ENCODE data around the gene RBM20. TPM values are rescaled to one million over a fixed set of nuclear protein-coding genes. Genes with fewer than 3 reads are reported as not detected.

Gene RBM20
- total RNA-seq, 1 donor from 2014 or later = 0.67 TPM

DNA sequence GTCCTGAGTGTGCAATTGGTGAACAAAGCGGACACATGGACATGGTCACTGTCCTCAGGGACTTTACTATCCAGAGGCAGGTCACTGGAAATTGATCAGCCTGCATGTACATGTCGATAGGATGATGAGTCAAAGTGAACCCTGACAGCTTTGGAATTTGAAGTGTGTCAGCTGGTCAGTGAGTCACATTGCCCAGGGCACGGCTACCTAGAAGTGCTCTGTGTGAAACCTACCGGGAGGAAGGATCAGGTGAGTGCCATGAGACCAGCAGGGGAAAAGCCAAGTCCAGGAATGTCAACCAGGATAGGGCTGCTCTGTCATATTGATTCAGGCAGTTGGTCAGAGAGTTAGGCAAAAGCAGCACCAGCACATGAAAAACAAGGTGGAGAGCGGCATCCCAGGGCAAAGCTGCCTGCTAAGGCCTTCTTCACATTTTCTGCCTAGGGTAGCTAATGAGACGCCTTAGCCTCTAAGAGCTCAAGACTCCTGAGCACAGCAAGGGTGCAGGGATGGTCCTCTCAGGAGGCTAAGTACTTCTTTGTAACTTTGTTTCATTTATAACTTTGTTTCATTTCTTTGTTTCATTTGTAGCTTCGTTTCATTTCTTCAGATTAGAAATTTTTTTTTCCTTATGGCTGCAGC, 208.2 kb downstream of the RBM20 start:
- intact Hi-C loops (cut with DNase I) = no loop called here
- ATAC-seq = no peak
- DNase-seq (ENCODE audit: low spot score) = no peak

GRCh38 chr10:110852947-110853346, 208.8 kb downstream of the RBM20 start:
- intact Hi-C loops (cut with DNase I) = no loop called here
- DNase-seq (ENCODE audit: low spot score) (no peak), ATAC-seq (no peak)

DNA sequence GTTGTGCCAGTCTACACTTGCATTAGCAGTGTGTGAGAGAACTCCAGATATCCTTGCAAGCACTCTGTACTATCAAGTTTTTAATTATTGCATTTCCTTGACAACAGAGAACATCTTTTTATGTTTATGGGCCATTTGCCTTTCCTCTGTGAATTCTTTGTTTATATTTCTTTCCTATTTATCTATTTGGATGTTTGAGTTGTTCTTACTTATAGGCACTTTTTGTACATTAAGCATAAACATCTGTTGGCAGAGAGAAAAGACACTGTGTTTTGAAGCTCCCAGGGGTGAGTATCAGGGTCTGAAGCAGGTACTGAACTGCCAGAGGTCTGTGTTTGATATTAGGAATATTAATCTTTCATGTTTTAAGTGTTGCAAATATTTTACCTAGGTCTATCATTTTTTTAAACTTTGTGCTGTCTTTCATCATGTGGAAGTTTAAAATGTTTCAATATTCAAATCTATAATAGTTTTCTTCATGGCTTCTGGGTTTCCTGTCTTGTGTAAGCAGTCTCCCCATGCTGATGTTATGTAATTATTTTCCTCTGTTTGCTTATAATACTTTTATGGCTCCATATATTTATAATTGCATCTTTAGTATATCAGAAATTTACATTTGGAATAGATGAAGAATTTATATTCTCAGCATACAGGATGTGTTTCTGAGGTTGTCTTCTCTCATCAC, 209.9 kb downstream of the RBM20 start:
- no peak for DNase-seq (ENCODE audit: low spot score)
- intact Hi-C loops (cut with DNase I) = no loop called here

DNA sequence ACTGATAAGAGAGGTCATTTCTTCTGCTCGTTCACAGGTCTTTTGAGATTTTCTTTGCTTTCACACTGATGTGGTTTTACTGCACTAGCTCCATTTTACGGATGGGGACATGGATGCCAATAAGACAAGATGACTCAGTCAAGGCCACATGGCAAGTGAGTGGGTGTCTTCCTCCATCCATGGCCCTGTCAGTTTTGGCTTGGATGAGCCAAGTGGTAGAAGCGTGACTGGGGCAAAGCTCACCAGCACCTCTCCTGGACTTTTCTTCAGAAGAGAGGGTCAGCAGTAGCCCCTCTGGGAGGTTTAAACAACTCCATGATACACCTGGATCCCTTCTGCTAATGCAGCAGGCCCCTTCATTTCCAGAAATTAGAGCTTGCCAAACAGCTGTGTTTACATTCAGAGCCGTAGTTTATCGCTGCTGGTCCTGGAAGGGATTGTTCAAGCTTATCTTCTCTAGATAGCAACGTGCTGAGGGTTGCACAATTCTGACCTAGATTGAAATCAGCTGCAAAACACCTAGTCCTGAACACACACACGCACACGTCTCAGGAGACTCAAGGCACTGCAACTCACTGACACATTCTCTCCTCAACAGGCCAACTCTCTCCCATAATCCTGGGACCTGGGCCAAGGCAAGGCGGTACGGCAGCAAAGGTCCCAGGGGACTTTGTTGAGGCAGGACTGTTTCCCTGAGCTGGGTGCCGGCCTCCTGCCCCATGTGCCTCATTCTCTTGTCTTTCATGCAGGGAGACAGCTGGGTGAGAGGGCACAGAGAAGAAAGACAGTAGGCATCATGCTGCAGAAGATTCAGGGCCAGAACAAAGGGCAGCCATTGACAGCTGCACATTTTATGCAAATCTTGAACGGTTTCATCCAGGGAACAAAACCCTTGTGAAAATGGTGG, 213.4 kb downstream of the RBM20 start:
- DNase-seq (ENCODE audit: low spot score) = no peak
- intact Hi-C loops (cut with DNase I) = no loop called here
- peak; percentile 62 for ATAC-seq

More for the DNA sequence above, 209.9 kb downstream of the RBM20 start:
- ATAC-seq = no peak

DNA sequence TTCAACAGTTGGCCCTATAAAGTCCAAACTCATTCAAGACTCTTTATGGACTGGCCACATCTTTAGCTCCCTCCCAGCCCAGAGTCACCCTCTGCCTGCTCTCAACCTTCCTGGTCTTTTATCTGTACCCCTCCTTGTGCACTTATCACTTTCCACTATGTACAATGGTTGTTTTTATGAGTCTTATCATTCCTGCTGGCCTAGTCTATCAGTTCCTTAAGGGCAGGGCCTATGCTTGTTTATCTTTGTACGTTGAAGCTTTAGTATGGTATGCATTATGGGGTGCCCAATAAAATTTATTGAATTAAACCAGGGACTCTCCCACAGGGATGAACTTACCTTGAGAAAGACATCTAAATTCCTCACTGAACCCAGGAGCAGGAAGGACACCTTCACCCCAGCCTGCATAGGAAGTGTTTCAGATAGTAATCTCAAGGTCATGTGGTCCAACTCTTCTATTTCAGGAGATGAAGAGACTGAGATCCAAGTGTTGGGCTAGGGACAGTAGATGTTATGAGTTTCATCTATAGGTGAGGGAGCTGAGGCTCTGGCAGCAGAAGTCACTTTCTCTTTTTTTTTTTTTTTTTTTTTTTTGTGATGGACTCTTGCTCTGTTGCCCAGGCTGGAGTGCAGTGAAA, 214.3 kb downstream of the RBM20 start:
- no peak for ATAC-seq
- intact Hi-C loops (cut with DNase I) = no loop called here
- DNase-seq (ENCODE audit: low spot score) = no peak

GRCh38 chr10:110859206-110859972, 215.3 kb downstream of the RBM20 start:
- intact Hi-C loops (cut with DNase I) = no loop called here
- no peak for DNase-seq (ENCODE audit: low spot score)
- peak; percentile 68 for ATAC-seq

- DNase-seq (ENCODE audit: low spot score) (no peak), ATAC-seq (peak; percentile 88)
- intact Hi-C loops (cut with DNase I) = no loop called here
These were observed 215.8 kb downstream of the RBM20 start for GRCh38 chr10:110859973-110860376.

- DNase-seq (ENCODE audit: low spot score) (no peak), ATAC-seq (no peak)
- intact Hi-C loops (cut with DNase I) = no loop called here
These were observed 216.6 kb downstream of the RBM20 start for GRCh38 chr10:110860576-110861241.

- intact Hi-C loops (cut with DNase I) = no loop called here
- no peak for ATAC-seq
- no peak for DNase-seq (ENCODE audit: low spot score)
These were observed 217.3 kb downstream of the RBM20 start for GRCh38 chr10:110861476-110861875.

DNA sequence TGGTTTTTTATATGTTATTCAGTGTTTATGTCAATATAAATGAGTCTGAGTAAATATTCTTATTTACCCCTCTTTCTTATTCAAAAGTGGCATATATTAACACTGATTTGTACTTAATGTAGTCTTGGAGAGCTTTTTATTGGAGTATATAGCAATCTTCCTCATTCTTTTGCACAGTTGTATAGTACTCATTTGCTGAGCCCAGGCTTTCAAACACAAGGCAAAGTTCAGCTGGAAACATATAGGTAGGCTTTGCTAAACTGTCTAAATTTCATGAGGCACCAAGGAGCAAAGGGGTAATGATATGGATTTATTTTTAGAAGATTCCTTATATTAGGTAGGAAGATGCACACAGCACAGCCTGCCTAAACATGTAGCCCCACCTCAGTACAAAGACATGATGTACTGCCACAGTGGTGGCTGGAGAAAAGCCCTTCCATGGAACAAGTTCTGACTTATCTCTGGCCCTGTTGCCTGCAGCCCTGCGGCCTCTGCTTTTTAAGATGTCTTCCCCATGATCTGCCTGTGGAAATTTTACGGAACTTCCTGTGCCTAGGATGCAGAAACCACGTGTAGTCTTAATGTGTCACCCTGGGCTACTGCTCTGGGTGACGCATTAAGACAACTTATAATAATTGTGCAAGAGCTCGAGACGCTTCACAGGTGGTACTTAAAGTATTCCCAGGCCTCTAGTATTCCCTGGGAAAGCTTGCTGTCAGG, 218.0 kb downstream of the RBM20 start:
- ATAC-seq (no peak), DNase-seq (ENCODE audit: low spot score) (no peak)
- intact Hi-C loops (cut with DNase I) = no loop called here

- DNase-seq (ENCODE audit: low spot score) (no peak), ATAC-seq (no peak)
- intact Hi-C loops (cut with DNase I) = no loop called here
These were observed 218.8 kb downstream of the RBM20 start for GRCh38 chr10:110862961-110863360.

DNA sequence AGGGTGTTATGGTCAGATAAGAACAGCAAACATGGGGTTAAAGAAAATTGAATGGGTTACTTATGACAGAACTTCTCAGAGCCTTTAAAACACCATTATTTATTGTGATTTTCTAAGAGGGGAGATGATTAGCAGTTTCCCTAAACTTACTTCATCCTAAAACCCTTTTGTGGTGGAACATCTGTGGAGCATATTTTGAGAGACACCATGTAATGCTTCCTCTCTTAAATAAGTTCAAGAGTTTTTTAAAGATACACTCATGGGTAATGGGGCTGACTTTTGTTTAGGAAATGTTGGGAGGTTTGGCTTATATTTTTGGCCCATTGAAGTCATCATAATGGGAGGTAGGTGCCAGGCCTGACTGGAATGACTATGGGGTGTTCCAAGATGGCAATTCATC, 219.2 kb downstream of the RBM20 start:
- DNase-seq (ENCODE audit: low spot score) = no peak
- intact Hi-C loops (cut with DNase I) = no loop called here
- no peak for ATAC-seq

- ATAC-seq = no peak
- intact Hi-C loops (cut with DNase I) = no loop called here
- no peak for DNase-seq (ENCODE audit: low spot score)
These were observed 219.8 kb downstream of the RBM20 start for GRCh38 chr10:110863956-110864355.

DNA sequence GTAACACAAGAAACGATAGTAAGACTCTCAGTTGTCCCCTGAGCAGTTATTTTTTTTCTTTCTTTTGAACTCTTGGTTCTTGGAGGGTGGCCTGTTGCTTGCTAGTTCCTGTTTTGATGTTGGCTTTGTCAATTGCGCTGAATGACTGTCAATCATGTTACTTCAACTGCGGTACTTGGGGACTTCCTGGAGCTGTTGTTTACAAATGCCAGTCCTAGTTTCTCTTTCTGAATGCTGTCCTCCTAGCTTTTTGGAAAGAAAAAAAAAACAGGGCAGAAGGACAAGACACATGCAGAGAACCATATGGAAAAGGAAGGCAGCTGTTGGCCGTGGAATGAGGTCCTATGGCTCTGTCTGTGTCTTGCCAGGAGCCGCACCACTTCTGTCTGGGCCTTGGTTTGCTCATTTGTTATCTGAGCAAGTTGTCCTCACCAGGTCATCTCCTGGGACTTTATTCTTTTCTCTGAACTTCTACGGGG, 220.6 kb downstream of the RBM20 start:
- peak; percentile 33 for ATAC-seq
- DNase-seq (ENCODE audit: low spot score) = no peak
- intact Hi-C loops (cut with DNase I) = no loop called here

DNA sequence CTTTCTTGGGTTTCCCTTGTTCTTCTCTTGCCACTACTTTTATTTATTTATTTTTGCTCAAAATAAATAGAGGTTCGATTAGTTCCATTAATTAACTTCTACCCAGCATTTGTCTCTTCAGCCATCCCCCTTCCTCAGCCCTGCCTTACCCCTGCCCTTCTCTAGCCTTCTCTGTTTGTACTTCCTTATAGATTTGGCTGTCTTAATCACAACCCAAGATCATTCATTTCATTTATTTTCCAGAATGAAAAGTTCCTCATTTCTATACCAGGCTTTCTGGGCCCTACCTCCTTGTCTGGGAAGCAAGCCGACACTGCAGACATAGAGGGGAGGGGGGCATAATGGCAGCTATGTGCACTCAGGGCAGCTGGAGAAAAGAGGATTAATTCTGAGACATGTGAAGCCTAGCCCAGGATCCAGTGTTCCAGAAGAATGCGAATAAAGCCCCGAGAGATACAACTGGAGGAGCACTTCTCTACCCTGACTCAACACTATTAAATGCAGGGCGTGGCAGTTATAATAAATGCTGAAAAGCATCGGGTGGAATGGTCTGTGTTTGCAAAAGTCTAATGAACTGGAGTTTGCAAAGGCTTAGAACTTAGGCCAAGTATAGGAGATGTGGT, 221.2 kb downstream of the RBM20 start:
- intact Hi-C loops (cut with DNase I) = no loop called here
- DNase-seq (ENCODE audit: low spot score) (no peak), ATAC-seq (peak; percentile 58)

GRCh38 chr10:110865809-110866482, 221.8 kb downstream of the RBM20 start:
- intact Hi-C loops (cut with DNase I) = no loop called here
- ATAC-seq (no peak), DNase-seq (ENCODE audit: low spot score) (no peak)
